Ascending aorta (tissue), 2 donors: Measurements from ENCODE around the gene TTC7B. TPM values are rescaled to one million over a fixed set of nuclear protein-coding genes. Genes with fewer than 3 reads are reported as not detected.

Source experiments
- DNase-seq, 2 donors: peaks; one replicate each; pipeline ENCODE4 v3.0.0-alpha.2; 2019; ENCODE audit warnings: low spot score in 2 of 2
- H3K27ac ChIP-seq, 2 donors: fragments of 200-600 bp; sonication (generic); one replicate each; pipeline ENCODE4 v1.5.1; 2016 to 2017; ENCODE audit warnings: mild to moderate bottlenecking in 1 of 2
- H3K27me3 ChIP-seq: fragments of 200-600 bp; sonication (generic); one replicate; pipeline ENCODE4 v1.5.1; 2017
- H3K36me3 ChIP-seq, 2 donors: fragments of 200-600 bp; sonication (generic); one replicate each; pipeline ENCODE4 v1.5.1; 2016
- H3K4me1 ChIP-seq, 2 donors: fragments of 200-600 bp; sonication (generic); one replicate each; pipeline ENCODE4 v1.5.1; 2016 to 2017; ENCODE audit warnings: mild to moderate bottlenecking in 1 of 2
- H3K4me3 ChIP-seq, 2 donors: fragments of 200-600 bp; sonication (generic); one replicate each; pipeline ENCODE4 v1.5.1; 2016 to 2017; ENCODE audit warnings: mild to moderate bottlenecking in 1 of 2
- H3K9me3 ChIP-seq, 2 donors: fragments of 200-600 bp; sonication (generic); one replicate each; pipeline ENCODE4 v1.5.1; 2016
- intact Hi-C: fragments of 100-400 bp; cut with DNase I; formaldehyde crosslinking; loops from one replicate; pipeline ENCODE4 v1.15.1; 2023
- total RNA-seq: library from RNA; depleted of rRNA; stranded (reverse); fragments of >200 nt; gene quantifications from one replicate; pipeline ENCODE4 v1.1.0, GENCODE V29; 2016
- TF ChIP-seq, protein P1 (sequence below), 3 experiments: fragments of 200-600 bp in 2 of 3; fragments of 450-650 bp in 1 of 3; sonication (generic) in 2 of 3; IDR thresholded peaks; one replicate each; pipeline ENCODE4 v1.5.1; 2016 to 2019; ENCODE audit warnings: antibody characterized with exemption in 3 of 3, mild to moderate bottlenecking in 1 of 3, moderate library complexity in 1 of 3

The TTC7B gene
- total RNA-seq, 1 donor from 2014 or later: 18.5 TPM

DNA sequence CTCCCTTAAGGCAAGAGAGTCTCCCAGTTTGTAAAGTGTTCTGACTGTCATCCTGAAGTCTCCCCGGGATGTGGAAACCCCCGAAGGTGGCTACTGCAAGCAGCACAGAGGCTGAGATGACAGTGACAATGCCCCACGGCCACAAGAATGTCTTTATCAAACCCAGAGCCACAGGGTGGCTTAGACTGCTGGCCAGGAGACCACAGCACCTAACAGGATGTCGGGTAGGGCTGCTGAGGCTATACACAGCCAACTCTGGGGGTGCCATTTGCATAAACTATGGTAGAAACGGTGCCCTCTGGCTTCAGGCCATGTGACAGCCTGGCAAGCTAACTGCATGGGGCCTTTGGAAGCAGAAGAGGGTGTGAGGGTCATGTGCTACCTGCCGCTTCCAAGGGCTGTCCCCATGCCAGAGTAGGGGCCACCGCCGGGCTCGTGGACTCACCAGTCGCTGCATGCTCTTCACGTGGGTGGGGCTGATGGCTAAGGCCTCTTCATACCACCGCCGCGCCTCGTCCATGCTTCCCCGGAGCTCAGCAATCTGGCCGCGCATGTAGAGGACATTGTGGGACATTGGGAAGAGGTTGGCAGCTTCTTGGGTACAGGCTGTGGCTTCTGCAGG is 238.5 kb downstream of the TTC7B start:
- Histone ChIP-seq H3K9me3 (no peaks in the 10 kb centered on the region), H3K4me3 (no peak overlapping the region), H3K27me3 (no peaks in the 10 kb centered on the region), H3K4me1 (no peaks in the 10 kb centered on the region), H3K27ac (no peak overlapping the region), H3K36me3 (peaks cover 4 to 8% of the 10 kb centered on the region in 2 donors)
- TF ChIP-seq, protein P1, sequence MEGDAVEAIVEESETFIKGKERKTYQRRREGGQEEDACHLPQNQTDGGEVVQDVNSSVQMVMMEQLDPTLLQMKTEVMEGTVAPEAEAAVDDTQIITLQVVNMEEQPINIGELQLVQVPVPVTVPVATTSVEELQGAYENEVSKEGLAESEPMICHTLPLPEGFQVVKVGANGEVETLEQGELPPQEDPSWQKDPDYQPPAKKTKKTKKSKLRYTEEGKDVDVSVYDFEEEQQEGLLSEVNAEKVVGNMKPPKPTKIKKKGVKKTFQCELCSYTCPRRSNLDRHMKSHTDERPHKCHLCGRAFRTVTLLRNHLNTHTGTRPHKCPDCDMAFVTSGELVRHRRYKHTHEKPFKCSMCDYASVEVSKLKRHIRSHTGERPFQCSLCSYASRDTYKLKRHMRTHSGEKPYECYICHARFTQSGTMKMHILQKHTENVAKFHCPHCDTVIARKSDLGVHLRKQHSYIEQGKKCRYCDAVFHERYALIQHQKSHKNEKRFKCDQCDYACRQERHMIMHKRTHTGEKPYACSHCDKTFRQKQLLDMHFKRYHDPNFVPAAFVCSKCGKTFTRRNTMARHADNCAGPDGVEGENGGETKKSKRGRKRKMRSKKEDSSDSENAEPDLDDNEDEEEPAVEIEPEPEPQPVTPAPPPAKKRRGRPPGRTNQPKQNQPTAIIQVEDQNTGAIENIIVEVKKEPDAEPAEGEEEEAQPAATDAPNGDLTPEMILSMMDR (IDR thresholded peaks at IDR 0.05): no peak
- intact Hi-C loops: no loop called here
- no peak for DNase-seq

DNA sequence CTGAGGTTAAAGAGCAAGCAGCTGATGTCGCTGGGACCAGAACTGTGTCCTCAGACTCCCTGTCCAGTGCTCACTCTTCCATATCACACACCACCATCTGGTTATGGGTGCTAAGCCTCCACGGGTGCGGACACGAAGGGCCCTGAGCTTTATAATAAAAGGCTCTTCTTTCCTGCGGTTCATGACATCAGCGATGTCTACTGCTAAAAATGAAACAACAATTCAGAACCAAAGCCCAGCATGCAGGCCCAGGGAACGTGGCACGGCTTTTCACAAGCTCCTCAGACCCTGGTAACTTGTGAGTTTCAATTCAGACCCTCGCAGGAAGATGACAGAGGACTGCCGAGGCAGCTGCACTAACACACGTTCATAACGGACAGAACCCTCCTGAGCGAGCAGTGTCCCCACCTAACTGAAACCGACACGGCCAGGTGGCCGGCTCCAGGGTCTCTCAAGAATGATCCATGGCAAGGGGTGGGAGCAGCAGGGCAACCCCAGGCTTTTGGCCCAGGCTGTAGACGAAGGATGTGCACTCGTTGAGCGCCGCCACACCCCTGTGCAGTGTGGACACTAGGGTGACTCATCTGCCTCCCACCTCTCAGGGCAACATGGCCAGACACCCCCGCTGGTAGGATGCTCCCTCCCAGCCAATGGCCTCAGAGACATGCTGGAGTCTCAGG is 239.1 kb downstream of the TTC7B start:
- Histone ChIP-seq H3K4me3 (no peak overlapping the region), H3K36me3 (peaks cover 4 to 8% of the 10 kb centered on the region in 2 donors), H3K4me1 (no peaks in the 10 kb centered on the region), H3K27ac (no peak overlapping the region), H3K27me3 (no peaks in the 10 kb centered on the region), H3K9me3 (no peaks in the 10 kb centered on the region)
- intact Hi-C loops: no loop called here
- DNase-seq: no peak
- TF ChIP-seq, protein P1 (IDR thresholded peaks at IDR 0.05): no peak

DNA sequence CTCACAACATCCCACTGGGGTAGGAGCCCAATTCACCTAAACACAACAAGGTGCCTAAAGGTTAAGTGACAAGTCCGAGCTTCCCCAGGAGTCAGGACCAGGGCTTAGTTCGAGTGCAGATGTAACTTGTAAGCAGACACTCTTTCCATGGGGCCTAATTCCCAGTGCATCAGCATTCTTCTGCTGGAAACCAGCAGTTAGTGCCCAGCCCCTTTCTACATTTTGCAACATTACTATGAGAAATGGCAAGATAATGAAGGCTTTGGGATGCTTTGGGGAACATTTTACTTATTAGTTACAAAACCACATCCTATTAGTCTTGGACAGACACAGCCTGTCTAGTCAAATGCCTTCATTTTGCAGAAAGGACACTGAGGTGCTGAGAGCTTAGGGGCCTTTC is 239.6 kb downstream of the TTC7B start:
- no peak for DNase-seq
- H3K4me3 ChIP-seq: no peak overlapping the region

DNA sequence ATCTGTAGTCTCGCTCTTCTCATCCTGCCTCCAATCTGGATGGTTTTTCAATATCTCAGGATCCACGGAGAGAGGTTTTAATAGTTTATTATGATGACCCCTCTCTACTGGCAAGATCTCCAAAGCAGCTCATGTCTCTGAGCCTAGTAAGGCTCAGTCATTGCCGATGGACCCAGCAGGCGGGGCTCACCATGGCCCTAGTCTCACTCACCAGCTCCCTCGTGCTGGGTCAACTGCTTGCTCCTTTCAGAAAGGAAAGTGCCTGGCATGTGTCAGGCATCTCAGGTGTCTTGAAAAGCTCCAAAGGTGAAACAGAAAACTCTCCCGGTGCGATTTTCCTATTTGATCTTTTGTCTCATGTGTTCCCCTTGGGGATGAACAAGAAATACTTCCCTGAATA is 240.4 kb downstream of the TTC7B start:
- Histone ChIP-seq H3K27ac (no peak overlapping the region), H3K36me3 (peaks cover 4 to 8% of the 10 kb centered on the region in 2 donors), H3K4me3 (no peak overlapping the region), H3K27me3 (no peaks in the 10 kb centered on the region), H3K4me1 (no peaks in the 10 kb centered on the region), H3K9me3 (no peaks in the 10 kb centered on the region)
- TF ChIP-seq, protein P1 (IDR thresholded peaks at IDR 0.05): no peak
- DNase-seq: no peak
- intact Hi-C loops: no loop called here

More for the DNA sequence above, 239.6 kb downstream of the TTC7B start:
- peaks cover 4 to 8% of the 10 kb centered on the region in 2 donors for H3K36me3 ChIP-seq
- H3K27ac ChIP-seq: no peak overlapping the region
- H3K4me1 ChIP-seq: no peaks in the 10 kb centered on the region
- no peaks in the 10 kb centered on the region for H3K9me3 ChIP-seq
- intact Hi-C loops: no loop called here
- no peaks in the 10 kb centered on the region for H3K27me3 ChIP-seq
- TF ChIP-seq, protein P1 (IDR thresholded peaks at IDR 0.05): no peak

DNA sequence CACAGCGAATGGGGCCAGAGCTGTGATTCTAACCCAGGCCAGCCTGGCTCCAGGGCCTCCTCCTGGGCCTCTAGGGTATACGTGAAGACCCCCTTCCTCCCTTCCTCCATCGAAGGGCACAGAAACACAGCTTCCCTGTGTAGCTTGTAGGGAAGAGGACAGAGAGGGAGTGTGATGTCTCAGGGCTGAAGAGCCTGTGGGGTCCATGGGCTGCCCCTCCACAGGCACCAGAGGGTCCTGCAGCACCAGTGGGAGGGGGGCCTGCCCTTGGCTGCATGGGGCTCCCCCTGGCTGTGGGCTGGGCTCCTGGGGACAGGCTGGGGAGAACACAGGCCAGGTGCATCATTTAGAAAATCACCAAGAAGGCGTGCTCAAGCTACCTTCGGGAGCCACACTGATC is 240.9 kb downstream of the TTC7B start:
- Histone ChIP-seq H3K4me1 (no peaks in the 10 kb centered on the region), H3K27ac (no peak overlapping the region), H3K27me3 (no peaks in the 10 kb centered on the region), H3K36me3 (peaks cover 4 to 8% of the 10 kb centered on the region in 2 donors), H3K9me3 (no peaks in the 10 kb centered on the region), H3K4me3 (no peak overlapping the region)
- DNase-seq: no peak
- TF ChIP-seq, protein P1 (IDR thresholded peaks at IDR 0.05): no peak
- intact Hi-C loops: no loop called here
